HEK293T (cell line): Measurements from ENCODE around the gene ZNF273.

ENCODE experiments used
- CTCF ChIA-PET: fragments of 350-600 bp; formaldehyde crosslinking; extraction: SDS; loops from one replicate; lab custom pipeline; 2021; ENCODE audit warnings: antibody characterized with exemption, inconsistent platforms; lab: Yijun Ruan, JAX
- POLR2A ChIA-PET: fragments of 350-600 bp; formaldehyde crosslinking; extraction: SDS; loops from one replicate; lab custom pipeline; 2020; ENCODE audit warnings: antibody characterized with exemption, inconsistent platforms; lab: Yijun Ruan, JAX
- DNase-seq: peaks from one replicate; pipeline ENCODE4 v3.0.0; 2012; ENCODE audit warnings: mixed read lengths; ENCODE audit errors: extremely low spot score
- ARNT ChIP-seq: fragments of 450-650 bp; IDR thresholded peaks from 2 replicates; pipeline ENCODE4 v1.6.1; 2017; ENCODE audit warnings: mild to moderate bottlenecking
- BHLHE40 ChIP-seq: fragments of 450-650 bp; IDR thresholded peaks from 2 replicates; pipeline ENCODE4 v1.6.1; 2016; ENCODE audit warnings: mild to moderate bottlenecking, moderate library complexity, borderline replicate concordance
- CTBP1 ChIP-seq: fragments of 450-650 bp; IDR thresholded peaks from 2 replicates; pipeline ENCODE4 v1.6.1; 2016; ENCODE audit warnings: borderline replicate concordance
- ELF4 ChIP-seq: fragments of 450-650 bp; IDR thresholded peaks from 2 replicates; pipeline ENCODE4 v1.6.1; 2017; ENCODE audit warnings: antibody characterized with exemption
- FOXA1 ChIP-seq: fragments of 450-650 bp; IDR thresholded peaks from 2 replicates; pipeline ENCODE4 v1.6.1; 2016; ENCODE audit warnings: mild to moderate bottlenecking
- FOXK2 ChIP-seq: fragments of 450-650 bp; IDR thresholded peaks from 2 replicates; pipeline ENCODE4 v1.6.1; 2016; ENCODE audit warnings: mild to moderate bottlenecking
- FOXM1 ChIP-seq: fragments of 450-650 bp; IDR thresholded peaks from 2 replicates; pipeline ENCODE4 v1.6.1; 2017; ENCODE audit warnings: mild to moderate bottlenecking, borderline replicate concordance
- HDGF ChIP-seq: fragments of 450-650 bp; IDR thresholded peaks from 2 replicates; pipeline ENCODE4 v1.6.1; 2017; ENCODE audit warnings: antibody characterized with exemption, borderline replicate concordance
- L3MBTL2 ChIP-seq: fragments of 450-650 bp; conservative IDR thresholded peaks from 2 replicates; pipeline ENCODE4 v1.6.1; 2016; ENCODE audit warnings: mild to moderate bottlenecking
- LEF1 ChIP-seq: fragments of 450-650 bp; IDR thresholded peaks from 2 replicates; pipeline ENCODE4 v1.6.1; 2017; ENCODE audit warnings: mild to moderate bottlenecking, borderline replicate concordance
- NFRKB ChIP-seq: fragments of 450-650 bp; IDR thresholded peaks from 2 replicates; pipeline ENCODE4 v1.6.1; 2016; ENCODE audit warnings: mild to moderate bottlenecking, moderate library complexity
- PKNOX1 ChIP-seq: fragments of 450-650 bp; IDR thresholded peaks from 2 replicates; pipeline ENCODE4 v1.6.1; 2016
- SP1 ChIP-seq: fragments of 450-650 bp; IDR thresholded peaks from 2 replicates; pipeline ENCODE4 v1.6.1; 2017
- SUZ12 ChIP-seq: fragments of 450-650 bp; IDR thresholded peaks from 2 replicates; pipeline ENCODE4 v1.6.1; 2016; ENCODE audit warnings: mild to moderate bottlenecking
- TARDBP ChIP-seq: fragments of 450-650 bp; IDR thresholded peaks from 2 replicates; pipeline ENCODE4 v1.6.1; 2016
- ZNF384 ChIP-seq: fragments of 450-650 bp; IDR thresholded peaks from 2 replicates; pipeline ENCODE4 v1.6.1; 2016

The ZNF273 gene

GRCh38 chr7:64880322-64881297, 22.5 kb upstream of the ZNF273 start:
- ChIA-PET CTCF (no interaction called here), POLR2A (no interaction called here)
- no peak for DNase-seq
- TF ChIP-seq ARNT, result no peak
- no peak for TF ChIP-seq ELF4
- TF ChIP-seq HDGF, result no peak
- no peak for TF ChIP-seq FOXA1
- no peak for TF ChIP-seq TARDBP
- no peak for TF ChIP-seq FOXK2
- TF ChIP-seq BHLHE40, result no peak

- ChIA-PET CTCF (no interaction called here), POLR2A (no interaction called here)
- TF ChIP-seq SP1, result no peak
- DNase-seq, result no peak
Measured at GRCh38 chr7:64881461-64882287, 21.4 kb upstream of the ZNF273 start.

- DNase-seq, result no peak
- CTCF ChIA-PET, result no interaction called here
- POLR2A ChIA-PET, result no interaction called here
- TF ChIP-seq NFRKB (no peak), CTBP1 (no peak), BHLHE40 (no peak), LEF1 (no peak), FOXK2 (no peak), PKNOX1 (no peak), ELF4 (no peak), SP1 (no peak), ARNT (no peak), FOXA1 (no peak), SUZ12 (no peak), TARDBP (no peak), L3MBTL2 (no peak), HDGF (no peak)
Measured at GRCh38 chr7:64882341-64883112, 20.5 kb upstream of the ZNF273 start.

GRCh38 chr7:64883113-64883905, 19.8 kb upstream of the ZNF273 start:
- ChIA-PET CTCF (no interaction called here), POLR2A (no interaction called here)
- DNase-seq, result no peak
- TF ChIP-seq NFRKB, result no peak
- TF ChIP-seq LEF1, result no peak
- no peak for TF ChIP-seq ZNF384
- TF ChIP-seq ELF4, result no peak
- TF ChIP-seq HDGF, result no peak
- TF ChIP-seq FOXM1, result no peak
- TF ChIP-seq SP1, result no peak
- TF ChIP-seq CTBP1, result no peak
- no peak for TF ChIP-seq SUZ12
- no peak for TF ChIP-seq FOXK2

- TF ChIP-seq HDGF (no peak), TARDBP (no peak), PKNOX1 (no peak), CTBP1 (no peak), BHLHE40 (no peak), NFRKB (no peak), FOXM1 (no peak), SUZ12 (no peak), FOXK2 (no peak), LEF1 (no peak), ZNF384 (no peak), L3MBTL2 (no peak)
- ChIA-PET CTCF (no interaction called here), POLR2A (no interaction called here)
- no peak for DNase-seq
Measured at GRCh38 chr7:64884085-64884912, 18.8 kb upstream of the ZNF273 start.
